HG03354 (cell line): ENCODE measurements around the gene FAAP100.

Experiments
- ATAC-seq: cut with Tn5 transposase; IDR thresholded peaks from one replicate; pipeline ENCODE4 v1.9.1; 2021; ENCODE audit warnings: mild to moderate bottlenecking; ENCODE audit not compliant: unreplicated experiment, poor library complexity, severe bottlenecking

The FAAP100 gene

DNA sequence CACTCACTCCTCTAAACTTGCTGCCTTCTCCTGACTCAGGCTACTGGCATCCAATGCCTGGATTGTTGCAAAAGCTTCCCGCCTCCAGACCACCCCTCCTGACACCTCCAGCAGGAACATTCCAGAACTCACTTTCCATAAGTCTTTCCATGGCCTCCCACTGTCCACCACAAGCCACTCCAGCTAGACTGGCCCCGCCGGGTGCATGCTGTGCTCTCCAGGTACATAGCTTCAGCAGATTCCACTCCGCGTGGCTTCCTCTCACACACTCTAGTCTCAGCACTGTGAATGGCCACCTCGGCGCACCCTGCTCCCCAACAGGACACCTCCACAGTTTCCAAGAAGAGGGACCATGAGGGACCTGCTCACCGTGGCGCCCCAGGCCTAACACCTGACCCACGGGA lies 25.9 kb upstream of the FAAP100 start:
- no peak for ATAC-seq

DNA sequence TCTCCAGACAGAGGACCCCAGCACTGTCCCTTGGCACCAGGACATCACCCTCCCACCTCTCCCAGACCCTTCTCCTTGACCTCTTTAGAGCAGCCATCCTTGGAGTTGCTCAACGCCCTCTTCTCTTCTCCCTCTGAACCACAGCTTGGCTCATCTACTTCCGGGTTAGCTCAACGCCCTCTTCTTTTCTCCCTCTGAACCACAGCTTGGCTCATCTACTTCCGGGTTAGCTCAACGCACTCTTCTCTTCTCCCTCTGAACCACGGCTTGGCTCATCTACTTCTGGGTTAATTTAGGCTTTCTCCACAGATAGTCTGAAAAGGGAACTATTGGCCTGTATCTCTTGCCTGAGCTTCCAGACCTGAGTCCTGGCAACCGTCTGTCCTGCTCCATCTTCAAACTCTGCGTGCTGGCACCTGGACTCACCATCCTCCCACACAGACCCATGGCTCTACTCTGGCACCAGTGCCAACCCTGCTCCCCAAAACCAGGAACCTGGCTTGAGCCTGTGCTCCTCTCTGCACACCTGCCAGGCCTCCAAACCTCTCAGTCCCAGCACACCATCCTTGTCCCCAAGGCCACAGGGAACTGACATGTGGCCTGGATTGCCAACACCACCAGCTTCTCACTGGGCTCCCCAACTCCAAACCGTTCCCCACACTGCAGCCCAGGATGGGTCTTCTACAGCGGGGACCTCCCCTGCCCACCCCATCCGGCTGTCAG lies 25.3 kb upstream of the FAAP100 start:
- no peak for ATAC-seq

DNA sequence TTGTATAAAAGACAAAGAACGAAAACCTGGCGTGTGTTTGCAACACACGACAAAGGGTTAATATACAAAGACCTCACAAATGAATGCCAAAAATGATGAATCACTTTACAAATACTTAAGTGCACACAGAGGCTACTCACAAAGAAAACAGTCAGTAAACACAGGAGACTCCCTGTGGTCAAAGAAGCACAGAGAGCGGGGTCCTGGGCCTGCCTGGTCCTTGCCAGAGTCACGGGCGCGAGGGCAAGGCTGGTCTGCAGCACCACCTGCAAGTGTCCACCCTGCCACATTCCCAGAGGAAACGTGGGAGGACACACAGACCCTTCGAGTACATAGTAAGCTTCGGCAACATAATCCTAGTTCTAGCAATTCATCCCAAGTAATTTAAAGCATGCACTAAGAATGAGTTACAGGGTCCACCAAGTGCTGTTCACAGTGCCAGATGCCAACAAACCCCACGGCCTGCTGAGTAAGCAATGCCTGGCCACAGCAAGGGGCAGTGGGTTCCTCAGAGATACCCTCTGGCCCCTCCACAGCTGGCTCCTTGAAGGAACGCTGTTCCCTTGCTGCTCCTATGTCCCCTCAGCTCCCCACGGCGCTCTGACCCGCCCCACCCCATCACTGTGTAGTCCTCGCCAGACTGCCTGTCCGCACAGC lies 24.6 kb upstream of the FAAP100 start:
- no peak for ATAC-seq

DNA sequence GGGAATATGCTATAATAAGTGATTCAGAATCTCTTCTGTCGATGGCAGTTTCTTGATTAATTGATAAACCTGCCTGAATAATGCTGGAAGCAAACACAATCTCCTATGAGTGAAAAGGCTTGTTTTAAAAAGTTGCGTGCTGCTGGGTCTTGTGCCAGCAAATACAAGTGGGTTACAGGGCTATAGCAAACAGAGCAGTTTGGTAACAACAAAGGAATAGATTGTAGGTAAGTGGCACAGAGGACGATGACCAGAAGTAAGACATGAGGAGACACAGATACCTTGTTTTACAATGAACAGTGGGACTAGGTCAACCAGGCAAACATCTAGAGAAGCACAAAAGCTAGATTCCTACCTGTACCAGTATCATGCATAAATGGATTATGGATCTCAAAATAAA lies 23.7 kb upstream of the FAAP100 start:
- no peak for ATAC-seq

DNA sequence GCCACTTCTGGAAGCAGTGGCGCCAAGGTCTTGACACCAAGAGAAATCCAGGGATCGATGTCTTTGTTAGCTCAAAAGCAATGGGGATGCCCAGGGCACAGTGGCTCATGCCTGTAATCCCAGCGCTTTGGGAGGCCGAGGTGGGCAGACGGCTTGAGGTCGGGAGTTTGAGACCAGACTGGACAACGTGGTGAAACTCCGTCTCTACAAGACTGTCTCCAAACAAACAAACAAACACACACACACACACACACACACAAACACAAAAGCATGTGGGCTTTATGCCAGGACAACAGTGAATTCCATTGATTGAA lies 22.4 kb upstream of the FAAP100 start:
- ATAC-seq: no peak

DNA sequence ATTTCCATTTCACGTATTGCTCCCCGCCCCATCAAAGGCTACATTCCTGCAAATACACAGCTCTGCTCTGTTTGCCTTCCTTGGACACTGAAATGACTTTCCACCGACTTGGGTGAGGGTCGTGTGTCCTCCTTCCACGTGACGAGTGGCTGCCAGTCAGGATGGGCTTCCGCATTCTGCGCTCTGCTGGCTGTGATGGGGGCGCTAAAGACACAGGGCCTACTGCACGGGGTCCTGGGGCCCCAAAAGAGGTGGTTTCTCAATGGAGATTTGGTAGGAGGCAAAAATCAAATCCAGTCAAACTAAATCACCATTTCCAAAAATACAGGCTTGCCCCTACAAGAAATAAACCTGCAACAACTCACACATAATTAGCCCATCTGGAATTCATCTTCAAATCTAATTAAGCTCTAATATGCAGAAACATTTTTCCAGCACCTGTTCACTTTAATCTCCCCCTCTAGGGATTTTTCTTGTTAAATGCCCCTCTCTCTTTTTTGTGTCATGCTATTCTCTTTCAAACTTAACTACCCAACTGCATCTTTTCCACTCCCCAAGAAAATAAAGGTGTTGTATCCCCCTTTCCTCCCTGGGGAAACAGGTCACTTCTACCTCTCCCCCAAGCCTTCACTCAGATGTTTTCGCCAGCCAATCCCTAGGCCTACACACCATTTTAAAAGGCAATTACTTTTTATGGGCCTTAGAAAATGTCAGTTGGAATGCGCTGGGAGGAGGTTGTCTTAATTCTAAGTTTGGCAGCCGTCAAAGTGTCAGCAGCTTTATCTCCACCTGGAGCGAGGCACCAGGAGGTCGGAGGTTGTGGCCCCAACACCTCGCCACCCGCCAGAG lies 21.9 kb upstream of the FAAP100 start:
- ATAC-seq: no peak

DNA sequence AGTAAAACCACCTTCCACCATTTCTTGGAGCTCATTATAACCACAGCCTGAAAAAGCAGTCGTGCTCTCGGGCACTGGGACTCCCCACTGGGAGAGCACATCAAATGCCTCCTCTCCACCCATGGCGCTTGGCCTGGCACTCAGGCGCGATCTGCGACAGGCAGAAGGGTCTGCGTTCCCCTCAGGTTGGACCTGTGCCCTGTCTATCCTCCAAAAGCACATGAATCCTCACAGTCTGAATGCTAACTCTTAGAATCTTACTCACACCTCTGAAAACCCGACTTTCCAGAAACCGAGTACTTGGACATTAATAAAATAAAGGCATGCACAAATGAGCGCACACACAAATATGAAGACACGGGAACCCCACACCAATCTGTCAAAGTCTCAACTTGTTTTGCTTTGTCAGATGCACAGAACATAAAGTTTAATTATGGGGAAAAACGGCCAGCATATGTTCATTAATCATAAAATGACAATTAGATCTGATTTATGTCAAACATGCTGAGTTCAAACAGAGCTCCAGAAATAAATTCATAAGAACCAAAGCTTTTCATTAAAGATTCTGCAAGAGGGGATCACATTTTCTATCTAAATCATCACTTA lies 20.5 kb upstream of the FAAP100 start:
- ATAC-seq: no peak

DNA sequence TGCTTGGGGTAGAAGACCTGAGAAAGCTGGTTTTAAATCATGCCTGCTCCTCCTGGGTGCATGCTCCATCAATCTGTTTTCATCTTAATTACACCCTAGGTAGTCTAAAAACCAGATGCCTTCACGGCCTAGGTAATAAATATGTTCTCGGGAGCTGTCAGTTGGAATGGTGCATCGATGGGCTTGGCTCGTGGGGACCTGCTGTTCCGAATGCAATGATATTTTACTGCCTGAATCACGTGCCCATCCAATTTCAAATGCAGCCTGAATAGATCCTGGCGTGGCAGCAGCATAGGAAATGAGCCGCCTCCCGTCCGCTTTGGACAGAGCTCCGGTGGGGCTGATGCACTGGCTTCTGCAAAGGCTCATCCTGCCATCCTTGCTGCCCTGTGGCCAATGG lies 18.8 kb upstream of the FAAP100 start:
- no peak for ATAC-seq

DNA sequence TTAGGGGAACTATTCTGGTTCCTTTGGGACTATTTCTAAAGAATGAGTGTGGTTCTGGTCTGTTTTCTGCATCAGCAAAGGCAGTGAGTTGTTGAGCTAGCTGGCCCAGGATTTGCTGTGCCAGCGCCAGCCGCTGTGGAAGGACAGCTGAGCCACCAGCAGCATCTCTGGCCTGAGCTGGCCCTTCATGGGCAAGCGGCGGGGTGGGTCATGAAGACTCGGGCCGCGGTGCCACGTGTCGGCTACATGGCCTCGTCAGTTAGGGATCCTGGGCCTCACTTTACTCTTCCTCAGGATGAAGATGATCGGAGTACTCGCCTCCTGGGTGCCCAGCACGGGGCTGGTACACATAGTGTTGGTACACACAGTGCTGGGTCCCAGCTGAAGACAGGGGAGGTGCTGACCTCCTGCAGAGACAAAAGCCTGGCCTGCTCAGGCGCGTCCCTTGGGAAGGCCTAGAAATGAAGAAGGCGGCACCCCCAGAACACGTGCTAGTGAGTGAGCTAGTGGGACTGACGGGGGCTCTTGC lies 17.9 kb upstream of the FAAP100 start:
- no peak for ATAC-seq

DNA sequence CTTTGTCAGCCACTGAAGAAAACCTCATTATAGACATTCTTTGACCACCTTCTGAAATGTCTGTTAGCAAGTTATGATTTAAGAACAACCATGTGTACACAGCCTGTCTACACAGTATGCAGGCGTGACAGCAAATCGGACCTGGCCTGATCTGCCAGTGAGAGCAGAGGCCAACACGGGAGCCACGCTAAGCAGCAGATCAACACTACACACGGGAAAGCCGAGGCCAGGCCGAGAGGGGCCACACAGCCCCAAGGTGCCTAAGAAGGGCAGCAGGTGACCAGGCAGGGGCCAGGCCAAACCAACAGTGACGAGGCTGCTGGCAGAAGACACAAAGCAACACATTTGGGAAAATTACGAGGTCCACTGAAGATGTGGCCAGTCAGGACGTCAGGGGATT lies 16.3 kb upstream of the FAAP100 start:
- no peak for ATAC-seq

DNA sequence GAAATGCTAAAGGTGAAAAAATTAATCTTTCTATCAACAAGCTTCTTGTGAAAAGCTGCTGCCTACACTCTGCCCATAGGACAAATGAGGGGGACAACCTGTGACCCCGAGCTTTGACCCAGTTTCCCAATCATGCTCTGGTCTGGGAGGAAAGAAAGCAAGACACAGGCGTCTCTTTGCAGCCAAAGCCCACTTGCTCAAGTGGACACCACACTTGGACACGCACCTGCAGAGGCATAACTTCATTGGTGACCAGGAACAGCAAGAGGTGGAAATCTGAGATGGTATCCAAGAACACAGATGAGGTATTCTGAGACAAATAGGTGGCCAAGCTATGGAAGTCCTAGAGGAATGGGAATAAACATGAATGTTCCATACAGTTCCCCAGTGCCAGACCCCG lies 15.0 kb upstream of the FAAP100 start:
- ATAC-seq: no peak

DNA sequence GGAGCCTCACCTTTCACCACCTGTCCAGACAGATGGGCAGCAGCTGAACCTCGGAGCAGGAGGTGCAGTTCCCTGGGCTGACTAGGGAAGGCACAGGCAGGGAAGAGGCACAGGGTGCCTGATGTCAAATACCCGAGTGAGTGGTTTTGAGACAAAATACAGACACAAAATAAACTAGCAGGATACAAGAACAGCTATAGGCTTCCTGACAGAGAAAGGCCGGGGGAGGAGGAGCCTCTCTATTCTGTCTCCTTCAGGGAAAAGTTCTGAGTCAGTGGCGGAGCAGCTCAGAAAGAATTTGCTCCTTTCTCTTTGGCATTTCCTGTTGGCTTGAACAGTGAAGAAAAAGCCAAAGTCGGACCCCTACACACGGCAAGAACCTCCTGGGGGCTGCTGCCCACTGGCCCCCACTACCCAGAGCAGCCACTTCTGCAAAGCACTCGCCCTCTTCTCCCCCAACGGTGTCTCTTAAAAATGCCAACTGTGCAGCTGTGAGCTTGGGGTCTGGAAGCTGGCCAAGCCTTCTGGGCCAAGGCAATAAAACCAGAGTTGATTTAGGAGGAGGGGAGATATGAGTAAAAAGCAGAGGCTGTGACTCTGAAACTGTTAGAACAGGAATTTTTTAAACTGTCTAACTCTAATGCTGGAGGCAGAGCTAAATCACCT lies 14.4 kb upstream of the FAAP100 start:
- ATAC-seq: no peak

DNA sequence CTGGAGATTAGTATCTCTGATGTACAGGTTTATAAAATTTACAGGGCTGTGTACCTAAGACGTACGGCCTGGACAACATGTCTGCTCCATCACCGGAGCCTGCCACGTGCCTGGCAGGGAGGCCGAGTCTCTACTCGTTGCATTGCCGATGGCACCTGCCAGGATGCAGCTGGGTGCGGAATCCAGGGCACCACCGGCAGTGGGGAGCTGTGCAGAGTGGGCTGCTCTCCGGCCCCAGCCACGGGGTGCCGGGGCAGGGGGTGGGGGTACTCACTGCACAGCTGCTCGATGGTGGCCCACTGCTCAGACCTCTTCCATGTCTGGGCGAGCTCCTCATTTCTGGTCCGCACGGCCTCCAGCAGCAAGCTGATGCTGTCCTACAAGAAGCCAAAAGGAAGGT lies 13.1 kb upstream of the FAAP100 start:
- no peak for ATAC-seq

DNA sequence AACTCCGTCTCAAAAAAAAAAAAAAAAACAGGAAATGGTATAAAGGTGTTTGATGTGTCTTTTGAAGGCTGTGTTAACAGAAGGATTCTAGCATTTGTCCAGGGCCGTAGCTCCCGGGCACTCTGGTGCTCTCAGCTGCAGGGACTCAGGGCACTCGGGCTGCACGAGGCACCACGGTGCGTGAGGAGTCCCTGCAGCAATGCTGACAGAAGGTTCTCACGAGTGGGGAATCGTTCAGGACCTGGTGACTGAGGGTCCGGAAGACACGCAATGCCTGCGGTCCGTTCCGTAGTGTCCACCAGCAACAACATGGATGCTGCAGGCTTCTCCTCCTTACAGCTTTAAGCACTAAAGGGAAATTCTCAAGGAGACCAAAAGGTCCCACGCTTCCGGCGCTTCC lies 12.6 kb upstream of the FAAP100 start:
- no peak for ATAC-seq

DNA sequence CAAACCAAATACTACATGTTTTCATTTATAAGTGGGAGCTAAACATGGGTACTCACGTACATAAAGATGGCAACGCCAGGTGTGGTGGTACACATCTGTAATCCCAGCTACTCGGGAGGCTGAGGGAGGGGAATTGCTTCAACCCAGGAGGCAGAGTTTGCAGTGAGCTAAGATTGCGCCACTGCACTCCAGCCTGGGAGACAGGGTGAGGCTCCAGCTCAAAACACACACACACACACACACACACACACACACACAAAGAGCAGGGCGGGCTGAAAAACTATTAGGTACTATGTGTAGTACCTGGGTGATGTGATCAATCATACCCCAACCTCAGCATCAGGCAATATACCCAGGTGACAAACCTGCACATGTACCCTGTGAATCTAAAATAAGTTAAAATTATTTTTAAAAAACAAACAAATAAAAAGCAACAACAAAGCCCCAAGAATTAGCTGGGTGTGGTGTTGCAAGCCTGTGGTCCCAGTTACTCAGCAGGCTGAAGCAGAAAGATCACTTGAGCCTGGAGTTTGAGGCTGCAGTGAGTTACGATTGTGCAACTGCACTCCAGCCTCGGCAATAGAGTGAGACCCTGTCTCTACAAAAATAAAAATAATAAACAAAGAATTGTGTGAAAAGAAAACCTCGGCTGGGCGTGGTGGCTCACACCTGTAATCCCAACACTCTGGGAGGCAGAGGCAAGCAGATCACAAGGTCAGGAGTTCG lies 11.9 kb upstream of the FAAP100 start:
- ATAC-seq: no peak

DNA sequence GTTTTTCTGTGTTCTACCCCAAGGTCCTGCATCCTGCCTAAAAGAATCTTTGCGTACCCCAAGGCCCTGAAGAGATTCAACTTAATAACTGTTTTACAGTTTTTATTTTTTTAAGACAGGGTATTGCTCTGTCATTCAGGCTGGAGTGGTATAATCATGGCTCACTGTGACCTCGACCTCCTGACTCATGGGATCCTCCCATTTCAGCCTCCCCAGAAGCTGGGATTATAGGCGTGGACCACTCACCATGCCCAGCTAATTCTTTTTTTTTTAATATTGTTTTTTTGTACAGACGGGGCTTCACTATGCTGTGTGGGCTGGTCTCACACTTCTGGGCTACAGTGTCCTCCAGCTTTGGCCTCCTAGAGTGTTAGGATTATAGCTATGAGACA lies 9.3 kb upstream of the FAAP100 start:
- ATAC-seq: no peak

DNA sequence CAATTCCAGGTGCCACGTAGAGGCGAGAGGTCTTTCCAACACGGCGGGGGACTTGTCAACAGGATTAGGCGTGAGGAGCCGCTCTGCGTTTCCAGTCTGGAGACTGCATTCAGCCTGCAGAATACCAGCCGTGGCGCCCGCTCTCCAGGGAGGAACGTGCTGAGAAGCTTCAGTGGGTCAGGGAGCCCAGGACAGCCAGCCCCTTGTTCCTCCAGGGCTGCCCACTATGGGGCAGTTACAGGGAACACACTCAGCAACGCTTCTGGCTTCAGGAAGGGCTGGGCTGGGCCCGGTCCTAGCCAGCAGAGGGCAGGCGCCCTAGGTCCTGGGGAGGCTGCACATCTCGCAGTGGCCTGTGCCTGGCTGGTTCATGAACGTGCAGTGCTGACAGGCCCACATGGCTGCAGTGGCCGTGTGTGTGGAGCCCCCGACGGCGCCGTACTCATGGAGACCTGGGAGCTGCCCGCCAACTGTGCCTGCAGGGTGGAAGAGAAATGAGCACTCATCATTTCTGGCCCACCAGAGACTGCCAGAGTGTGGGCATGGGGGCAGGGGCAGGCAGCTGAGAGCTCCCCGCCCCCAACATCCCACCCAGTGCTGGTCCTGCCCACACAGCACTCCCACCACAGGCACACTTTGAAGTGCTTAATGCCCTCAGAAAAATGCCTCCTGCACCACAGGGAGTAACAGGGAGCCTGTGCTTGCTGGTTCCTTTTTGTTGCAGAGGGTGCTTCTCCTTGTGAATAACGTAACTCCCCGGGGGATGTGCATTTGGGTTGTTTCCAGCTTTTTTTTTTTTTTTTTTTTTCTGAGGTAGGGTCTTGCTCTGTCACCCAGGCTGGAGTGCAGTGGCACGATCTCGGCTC lies 7.0 kb upstream of the FAAP100 start:
- no peak for ATAC-seq

DNA sequence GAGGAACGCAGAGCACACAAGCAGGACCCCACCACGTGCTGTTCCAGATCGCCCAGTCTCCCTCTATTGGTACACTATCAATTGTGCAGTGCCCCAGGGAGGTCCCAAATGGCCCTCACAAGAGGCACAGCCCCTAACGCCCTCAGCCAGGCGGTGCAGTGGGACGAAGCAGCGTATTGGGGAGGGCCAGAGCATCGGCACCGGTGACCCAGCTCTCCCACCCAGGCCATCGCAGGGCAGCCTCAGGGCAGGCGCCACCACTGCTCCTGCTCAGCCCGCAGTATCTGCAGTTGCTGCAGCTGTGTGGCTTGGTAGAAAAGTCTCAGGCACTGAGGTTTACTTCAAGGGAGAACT lies 5.9 kb upstream of the FAAP100 start:
- no peak for ATAC-seq
